Smooth muscle cell (in vitro differentiated cells): Measurements from ENCODE around the gene MUC5B. TPM values are rescaled to one million over a fixed set of nuclear protein-coding genes. Genes with fewer than 3 reads are reported as not detected.

ENCODE experiments used
- DNase-seq: peaks from one replicate; lab custom pipeline; 2025; ENCODE audit not compliant: unreplicated experiment; lab: John Stamatoyannopoulos, UW
- H2AFZ ChIP-seq: fragments of 200-600 bp; sonication (generic); 2 replicates; pipeline ENCODE4 v1.6.0; 2016; ENCODE audit warnings: antibody characterized with exemption, low read depth, mild to moderate bottlenecking
- H3F3A ChIP-seq: fragments of 200-600 bp; sonication (generic); 2 replicates; pipeline ENCODE4 v1.6.0; 2017; ENCODE audit warnings: antibody characterized with exemption, low read depth
- H3K27ac ChIP-seq: fragments of 200-600 bp; sonication (generic); 2 replicates; pipeline ENCODE4 v1.5.1; 2016; ENCODE audit warnings: low read depth, mild to moderate bottlenecking
- H3K27me3 ChIP-seq: fragments of 200-600 bp; sonication (generic); 2 replicates; pipeline ENCODE4 v1.6.1; 2016; ENCODE audit warnings: low read depth, mild to moderate bottlenecking
- H3K36me3 ChIP-seq: fragments of 200-600 bp; sonication (generic); 2 replicates; pipeline ENCODE4 v1.5.1; 2016; ENCODE audit warnings: low read depth
- H3K4me1 ChIP-seq: fragments of 200-600 bp; sonication (generic); 2 replicates; pipeline ENCODE4 v1.5.1; 2016; ENCODE audit warnings: low read depth
- H3K4me2 ChIP-seq: fragments of 200-600 bp; sonication (generic); 2 replicates; pipeline ENCODE4 v1.6.0; 2016; ENCODE audit warnings: mild to moderate bottlenecking
- H3K4me3 ChIP-seq: fragments of 200-600 bp; sonication (generic); 2 replicates; pipeline ENCODE4 v1.5.1; 2016; ENCODE audit warnings: mild to moderate bottlenecking
- H3K79me2 ChIP-seq: fragments of 200-600 bp; sonication (generic); 2 replicates; pipeline ENCODE4 v1.6.0; 2016; ENCODE audit warnings: low read depth, mild to moderate bottlenecking
- H3K9ac ChIP-seq: fragments of 200-600 bp; sonication (generic); 2 replicates; pipeline ENCODE4 v1.6.0; 2016; ENCODE audit warnings: low read depth
- H3K9me3 ChIP-seq: fragments of 200-600 bp; sonication (generic); replicated peaks from 2 replicates; pipeline ENCODE4 v1.5.1; 2016; ENCODE audit warnings: low read depth
- H4K20me1 ChIP-seq: fragments of 200-600 bp; sonication (generic); 2 replicates; pipeline ENCODE4 v1.6.0; 2016; ENCODE audit warnings: low read depth
- CTCF ChIP-seq: fragments of 200-600 bp; sonication (generic); IDR thresholded peaks from 2 replicates; pipeline ENCODE4 v1.5.1; 2017; ENCODE audit warnings: borderline replicate concordance, mild to moderate bottlenecking, antibody characterized with exemption; ENCODE audit not compliant: insufficient read depth, poor library complexity, severe bottlenecking
- WGBS: methylation state at CpG from one replicate; pipeline ENCODE4 v1.1.7; 2016; ENCODE audit warnings: low lambda C conversion rate; 5-methylcytosine and 5-hydroxymethylcytosine counted together
- polyA plus RNA-seq: library from polyadenylated mRNA; unstranded; fragments of >200 nt; fragmentation: Nextera tagmentation; extraction: Ambion mirVana; gene quantifications from 2 replicates; pipeline ENCODE4 v1.2.1, GENCODE V29; 2016
- total RNA-seq: library from RNA; depleted of rRNA; stranded (reverse); fragments of >200 nt; gene quantifications from 2 replicates; pipeline ENCODE4 v1.2.3, GENCODE V29; 2014

MUC5B gene
- total and polyA plus RNA-seq, 2 experiments from 2014 or later, result not detected

- no peaks in the 10 kb centered on the region for H3K79me2 ChIP-seq
- H3K4me2 ChIP-seq, result no peak overlapping the region
- no peaks in the 10 kb centered on the region for H3K9me3 ChIP-seq
- H3F3A ChIP-seq, result no peaks in the 10 kb centered on the region
- H3K36me3 ChIP-seq, result no peaks in the 10 kb centered on the region
- H3K4me3 ChIP-seq, result no peak overlapping the region
- no peak overlapping the region for H3K27ac ChIP-seq
- H3K27me3 ChIP-seq, result no peaks in the 10 kb centered on the region
- no peaks in the 10 kb centered on the region for H3K4me1 ChIP-seq
- DNase-seq, result no peak
- H2AFZ ChIP-seq, result no peak overlapping the region
- no peak overlapping the region for H3K9ac ChIP-seq
- TF ChIP-seq CTCF, result no peak
- H4K20me1 ChIP-seq, result peaks cover 43% of the 10 kb centered on the region
- 95% methylated on average over 27 of the region's 27 CpGs for WGBS
Observed at GRCh38 chr11:1277936-1278512, 55.2 kb downstream of the MUC5B start.

GRCh38 chr11:1278766-1279673 lies 56.2 kb downstream of the MUC5B start:
- Histone ChIP-seq H3K4me1 (no peaks in the 10 kb centered on the region), H3K9me3 (no peaks in the 10 kb centered on the region), H3F3A (no peaks in the 10 kb centered on the region), H3K27ac (no peak overlapping the region), H3K36me3 (no peaks in the 10 kb centered on the region), H3K4me3 (no peak overlapping the region), H3K27me3 (no peaks in the 10 kb centered on the region), H3K4me2 (no peak overlapping the region), H3K79me2 (no peaks in the 10 kb centered on the region), H4K20me1 (peaks cover 53% of the 10 kb centered on the region), H2AFZ (no peak overlapping the region), H3K9ac (no peak overlapping the region)
- no peak for DNase-seq
- 97% methylated on average over 38 of the region's 40 CpGs for WGBS
- no peak for TF ChIP-seq CTCF

- H3F3A ChIP-seq, result no peaks in the 10 kb centered on the region
- H3K4me1 ChIP-seq, result no peaks in the 10 kb centered on the region
- H3K36me3 ChIP-seq, result no peaks in the 10 kb centered on the region
- H3K27me3 ChIP-seq, result no peaks in the 10 kb centered on the region
- WGBS, result 95% methylated on average over 14 of the region's 14 CpGs
- no peaks in the 10 kb centered on the region for H3K79me2 ChIP-seq
- no peak overlapping the region for H3K4me3 ChIP-seq
- no peak overlapping the region for H3K9ac ChIP-seq
- no peak overlapping the region for H3K4me2 ChIP-seq
- TF ChIP-seq CTCF, result no peak
- H3K27ac ChIP-seq, result no peak overlapping the region
- H3K9me3 ChIP-seq, result no peaks in the 10 kb centered on the region
- peaks cover 57% of the 10 kb centered on the region for H4K20me1 ChIP-seq
- H2AFZ ChIP-seq, result no peak overlapping the region
- DNase-seq, result no peak
Observed at GRCh38 chr11:1279674-1280055, 56.8 kb downstream of the MUC5B start.
